Stimulated activated CD4-positive, alpha-beta T cell treated with anti-CD3 and anti-CD28 coated beads, Interleukin-4, amount 100 ng/mL, for 24 hours (primary cell): ENCODE measurements around the gene PROCA1.
"Not testable (repeated sequence)": the region's sequence is repeated elsewhere in the genome, so short reads cannot be mapped to it uniquely, and the experiment has no call there.

ENCODE experiments used
- DNase-seq: peaks from one replicate; pipeline ENCODE4 v3.0.0-alpha.2; 2020

The PROCA1 gene

GRCh38 chr17:28665994-28666393 is 45.7 kb downstream of the PROCA1 start:
- no peak for DNase-seq

- DNase-seq = no peak
These were observed 48.0 kb downstream of the PROCA1 start for GRCh38 chr17:28663723-28664122.

- DNase-seq = no peak
These were observed 49.2 kb downstream of the PROCA1 start for GRCh38 chr17:28662527-28662829.

GRCh38 chr17:28661635-28662526 is 49.8 kb downstream of the PROCA1 start, which contains the start of the genes SDF2 and SUPT6H:
TSS of gene SDF2 (minus strand) at chr17:28661906. CDS start at chr17:28661876, 30 bp downstream.
TSS of gene SUPT6H (plus strand) at chr17:28662205. CDS start at chr17:28673402, 11,197 bp downstream.
- peak; percentile 96 for DNase-seq

- DNase-seq = not testable (repeated sequence)
These were observed 52.2 kb downstream of the PROCA1 start for GRCh38 chr17:28659497-28659881.

GRCh38 chr17:28658766-28659496 is 52.8 kb downstream of the PROCA1 start:
- DNase-seq = not testable (repeated sequence)

GRCh38 chr17:28658342-28658741 is 53.3 kb downstream of the PROCA1 start:
- not testable (repeated sequence) for DNase-seq

- no peak for DNase-seq
These were observed 53.9 kb downstream of the PROCA1 start for GRCh38 chr17:28657756-28658155.

- no peak for DNase-seq
These were observed 56.5 kb downstream of the PROCA1 start for GRCh38 chr17:28655160-28655559.
